ENCODE data around the gene SP2. TPM values are rescaled to one million over a fixed set of nuclear protein-coding genes. Genes with fewer than 3 reads are reported as not detected.

SP2 gene
- total RNA-seq, 1 experiment from 2014 or later = 1.2 TPM

DNA sequence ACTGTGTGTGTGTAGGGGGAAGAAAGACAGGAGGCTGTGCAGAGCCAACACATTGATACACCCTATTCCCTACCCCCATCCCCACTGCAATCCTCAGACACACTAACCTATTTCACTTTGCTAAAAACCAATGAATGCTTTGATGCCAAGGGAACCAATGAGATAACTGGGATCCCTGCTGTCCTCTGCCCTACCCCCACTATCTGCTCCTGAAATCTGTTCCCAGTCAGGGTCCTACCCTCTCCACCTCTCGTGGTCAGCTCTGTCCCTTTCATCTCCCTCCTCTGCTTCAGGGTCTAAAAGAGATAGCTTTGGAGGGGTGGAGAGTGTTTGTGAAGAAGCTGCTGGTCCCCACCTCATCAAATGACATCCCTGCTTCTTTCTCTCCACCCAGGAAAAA is 26.0 kb upstream of the SP2 start:
- DNase-seq (ENCODE audit: low spot score) = no peak

DNA sequence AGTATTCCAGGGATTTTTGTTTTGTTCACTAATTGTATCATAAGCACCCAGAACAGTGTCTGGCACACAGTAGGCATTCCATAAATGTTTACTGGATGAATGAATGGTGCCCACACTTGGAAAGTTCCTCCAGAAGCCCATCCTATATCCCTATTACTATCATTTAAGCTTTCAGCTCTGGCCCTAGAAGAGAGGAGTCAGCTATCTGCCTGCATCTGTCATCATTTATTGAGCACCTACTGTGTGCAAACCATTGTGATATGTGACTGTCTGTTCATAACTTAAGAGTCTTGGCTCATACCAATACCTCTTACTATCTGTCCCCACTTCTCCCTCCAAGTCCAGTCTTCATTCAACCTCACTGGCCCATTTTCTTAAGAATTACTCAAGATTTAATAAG is 25.0 kb upstream of the SP2 start:
- DNase-seq (ENCODE audit: low spot score) = no peak

DNA sequence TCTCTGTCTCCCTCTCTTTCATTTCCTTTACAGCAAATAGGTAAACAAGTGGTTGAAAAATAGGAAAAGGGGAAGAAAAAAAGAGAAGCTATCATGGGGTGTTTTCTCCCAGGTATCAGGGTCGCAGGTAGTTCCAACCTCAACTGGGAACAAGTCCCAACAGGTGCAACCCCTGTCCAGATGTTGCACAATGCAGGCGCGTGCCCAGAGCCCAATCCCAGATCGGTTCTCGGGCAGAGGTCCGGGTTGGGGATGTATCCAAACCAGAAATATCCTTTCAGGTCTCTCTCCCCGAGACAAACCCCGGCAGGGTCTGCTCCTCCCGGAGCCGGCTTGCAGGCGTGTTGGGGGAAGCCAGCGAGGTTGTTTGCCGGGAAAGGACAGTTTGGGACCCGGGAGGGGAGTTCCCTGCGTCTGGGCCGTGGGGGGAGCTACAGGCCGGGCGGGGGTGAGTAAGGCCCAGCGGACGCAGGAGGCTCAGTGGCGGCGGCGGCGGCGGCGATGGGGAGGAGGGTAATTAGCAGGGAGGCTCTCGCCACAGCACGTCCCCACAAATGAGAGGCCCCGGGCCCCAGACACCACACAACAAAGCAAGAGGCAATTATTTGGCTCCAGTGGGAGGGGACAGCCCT is 23.9 kb upstream of the SP2 start:
- no peak for DNase-seq (ENCODE audit: low spot score)

DNA sequence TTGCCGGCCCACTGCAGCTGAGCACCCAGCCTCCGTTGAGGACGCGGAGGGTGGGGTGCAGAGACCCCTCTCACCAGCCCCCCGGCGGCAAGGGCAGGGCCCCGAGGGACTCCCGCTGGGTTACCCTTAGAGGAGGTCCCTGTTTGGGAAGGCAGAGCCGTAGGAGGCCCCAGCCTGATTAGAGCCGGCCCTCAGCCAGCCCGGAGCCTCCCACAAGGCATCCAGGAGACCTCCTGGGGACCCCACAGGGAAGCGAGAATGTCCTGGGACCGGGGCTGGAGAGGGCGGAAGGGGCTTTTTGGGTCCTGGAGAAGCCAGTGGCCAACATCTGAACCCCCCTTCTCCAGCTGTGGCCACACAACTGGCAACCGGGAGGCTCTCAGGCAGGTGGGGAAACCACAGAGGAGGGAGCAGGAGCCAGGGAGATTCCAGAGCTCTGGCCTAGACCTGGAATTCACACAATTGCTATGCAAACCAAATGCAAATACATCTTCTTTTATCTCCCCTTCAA is 23.3 kb upstream of the SP2 start:
- DNase-seq (ENCODE audit: low spot score) = peak; percentile 21

DNA sequence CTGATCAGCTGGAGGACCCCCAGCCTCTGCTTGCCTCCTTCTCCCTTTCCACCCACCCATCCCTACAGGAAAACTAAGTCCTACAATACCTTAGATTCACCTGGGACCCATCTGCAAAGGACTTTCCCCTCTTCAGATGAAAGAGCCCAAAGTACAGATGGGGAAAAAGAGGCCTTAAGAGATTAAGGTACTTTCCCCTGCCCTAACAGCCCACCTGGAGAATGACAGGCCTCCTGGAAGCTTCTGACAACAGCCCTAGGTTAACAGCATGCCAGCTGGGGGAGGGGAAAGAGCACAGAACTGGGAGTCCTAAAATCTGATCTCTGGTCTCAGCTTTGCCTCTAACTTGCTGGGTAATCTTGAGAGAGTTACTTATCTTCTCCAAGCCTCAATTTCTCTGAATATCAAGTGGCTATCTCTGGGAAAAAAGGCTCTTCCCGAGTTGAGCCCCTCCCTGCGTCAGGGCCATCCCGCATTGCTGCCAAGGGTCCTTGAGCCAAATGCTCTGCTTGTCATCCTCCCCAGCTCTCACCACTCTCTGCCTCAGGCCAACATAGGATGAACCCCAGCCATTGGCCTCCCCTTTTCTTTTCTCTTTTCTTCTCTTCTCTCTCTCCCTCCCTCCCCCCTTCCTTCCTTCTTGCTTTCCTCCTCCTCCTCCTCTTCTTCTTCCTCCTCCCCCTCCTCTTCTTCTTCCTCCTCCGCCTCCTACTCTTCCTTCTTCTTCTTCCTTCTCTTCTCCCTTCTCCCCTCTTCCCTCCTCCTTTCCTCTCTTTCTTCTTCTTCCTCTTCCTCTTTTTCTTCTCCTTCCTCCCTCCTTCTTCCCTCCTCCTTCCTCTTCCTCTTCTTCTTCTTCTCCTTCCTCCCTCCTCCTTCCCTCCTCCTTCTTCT is 22.6 kb upstream of the SP2 start:
- no peak for DNase-seq (ENCODE audit: low spot score)

DNA sequence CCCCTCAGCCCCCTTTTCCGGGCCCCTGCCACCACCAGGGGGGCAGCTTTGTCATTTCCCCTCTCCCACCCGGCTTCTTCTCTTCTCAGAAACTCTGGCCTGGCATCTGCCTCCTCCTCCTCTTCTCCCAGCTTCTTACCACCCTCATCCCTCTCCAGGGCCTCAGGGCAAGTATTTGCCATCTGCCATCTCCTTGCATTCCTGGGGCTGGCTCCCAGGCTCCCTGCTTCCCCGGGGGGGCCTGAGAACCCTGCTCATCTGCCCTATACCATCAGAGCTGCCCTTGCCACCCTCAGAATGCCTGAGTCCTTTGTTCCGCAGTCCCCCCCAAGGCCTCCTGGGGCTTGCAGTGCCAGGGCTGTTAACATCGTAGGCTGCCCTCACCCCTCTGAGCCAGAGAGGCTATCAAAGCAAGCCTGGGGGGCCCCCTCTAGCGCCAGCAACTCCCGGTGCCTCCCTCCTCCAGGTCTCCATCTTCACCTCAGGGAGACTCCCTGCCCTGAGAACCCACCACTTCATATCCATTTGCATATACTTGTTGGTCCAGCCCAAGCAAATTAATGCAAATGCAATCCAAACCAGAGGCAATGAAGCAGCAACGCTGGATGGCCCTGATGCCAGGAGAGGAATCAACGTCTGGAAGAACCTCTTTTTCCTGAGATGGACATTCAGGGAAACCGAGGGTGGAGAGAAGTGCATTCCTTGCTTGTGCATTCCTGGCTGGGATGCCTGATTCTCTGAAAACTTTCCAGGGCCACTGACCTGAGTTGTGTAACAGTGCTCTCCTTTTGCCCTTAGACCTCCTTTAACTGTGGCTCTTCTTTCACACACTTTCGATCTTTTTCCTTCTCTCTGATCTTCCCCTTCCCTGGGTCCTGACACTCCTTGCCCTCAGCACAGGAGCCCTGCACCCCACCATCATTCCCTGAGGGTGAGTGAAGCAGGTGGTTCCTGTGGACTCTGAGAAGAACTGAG is 20.7 kb upstream of the SP2 start:
- no peak for DNase-seq (ENCODE audit: low spot score)

DNA sequence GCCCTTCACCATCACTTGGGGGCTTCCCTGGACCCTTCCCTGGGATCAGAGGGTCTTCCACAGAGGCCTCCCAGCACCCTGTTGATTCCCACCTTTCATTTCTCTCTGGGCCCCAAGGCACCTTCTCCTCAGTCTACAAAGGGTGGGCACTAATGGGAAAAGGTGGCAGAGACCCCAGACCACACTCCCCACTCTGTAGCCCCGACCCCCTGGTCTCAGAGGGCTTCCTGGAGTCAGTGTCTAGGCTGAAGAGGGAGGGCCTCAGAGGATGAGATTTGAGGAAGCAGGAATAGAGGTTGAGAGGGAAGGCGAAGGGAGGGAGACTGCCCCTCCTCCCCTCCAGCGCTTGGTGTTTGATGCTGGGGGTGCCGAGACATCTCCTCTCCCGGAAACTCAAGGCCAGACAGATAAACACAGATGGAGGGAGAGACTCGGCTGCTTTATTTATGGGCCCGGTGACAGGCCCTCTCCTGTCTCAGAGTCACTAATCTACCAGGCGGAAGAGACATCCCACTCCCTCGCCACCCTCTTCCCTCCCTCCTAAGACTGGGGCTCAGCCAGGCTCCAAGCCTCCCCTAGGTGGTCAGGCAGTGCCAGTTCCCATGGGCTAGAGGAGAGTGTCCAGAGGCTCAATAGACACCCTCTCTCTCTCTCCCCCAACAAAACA is 18.5 kb upstream of the SP2 start:
- no peak for DNase-seq (ENCODE audit: low spot score)

DNA sequence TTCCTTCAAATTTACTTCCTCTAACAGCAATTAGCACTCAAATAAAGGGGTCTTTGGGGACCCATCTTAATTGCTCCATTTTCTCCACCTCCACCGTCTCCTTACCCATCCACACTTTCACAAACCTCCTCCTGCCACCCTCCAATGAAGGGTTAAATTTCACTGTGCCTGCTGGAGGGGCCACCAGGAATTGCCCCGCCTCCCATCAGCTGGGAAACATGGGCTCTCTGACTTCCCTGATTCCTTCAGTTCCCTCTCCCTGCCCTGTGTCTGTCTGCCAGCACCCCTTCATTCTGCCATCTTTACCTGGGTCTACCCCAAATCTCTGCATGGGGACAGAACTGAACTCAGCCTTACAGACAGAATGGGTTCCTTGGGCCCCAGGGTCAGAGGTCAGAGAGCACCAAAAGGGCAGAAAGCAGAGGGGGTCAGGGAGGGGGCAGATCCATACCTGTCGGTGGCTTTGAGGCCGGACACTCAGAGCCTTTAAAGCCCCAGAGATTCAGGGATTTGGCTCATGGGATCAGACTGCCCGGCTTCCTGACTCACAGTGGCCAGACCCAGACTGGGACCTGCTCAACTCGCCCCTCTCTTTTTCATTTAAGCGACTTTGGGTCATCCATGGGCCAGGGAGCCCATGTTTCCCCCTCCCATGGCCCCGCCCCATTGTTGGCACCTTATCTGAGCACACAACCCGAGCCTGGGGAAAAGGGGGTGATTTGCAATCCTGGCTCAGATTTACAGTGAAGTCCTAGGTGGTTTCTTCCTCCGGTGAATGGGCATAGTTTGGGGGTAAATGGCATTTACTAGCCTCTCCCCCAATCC is 17.6 kb upstream of the SP2 start:
- no peak for DNase-seq (ENCODE audit: low spot score)

DNA sequence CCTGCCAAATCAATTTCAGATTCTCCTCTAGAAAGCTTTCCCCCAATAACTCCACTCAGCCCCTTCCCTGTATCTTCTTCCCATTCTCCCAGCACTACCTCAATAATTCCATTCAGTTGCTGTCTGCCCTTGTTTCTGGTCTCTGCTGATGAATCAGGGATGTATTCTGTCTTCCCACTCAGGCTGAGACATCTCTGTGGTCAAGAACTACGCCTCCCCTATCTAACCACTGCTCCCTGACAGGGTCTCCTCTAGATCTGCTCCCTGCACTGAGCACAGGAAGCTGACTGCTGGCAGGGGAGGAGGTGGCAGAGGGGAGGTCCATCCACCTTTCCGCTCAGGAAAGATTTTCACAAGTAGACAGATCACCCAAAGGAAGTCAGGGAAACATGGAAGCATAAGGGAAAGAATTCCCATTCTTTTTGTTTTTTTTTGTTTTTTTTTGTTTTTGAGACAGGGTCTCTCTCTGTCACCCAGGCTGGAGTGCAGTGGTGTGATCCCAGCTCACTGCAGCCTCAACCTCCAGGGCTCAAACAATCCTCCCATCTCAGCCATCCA is 16.9 kb upstream of the SP2 start:
- DNase-seq (ENCODE audit: low spot score) = peak; percentile 48

DNA sequence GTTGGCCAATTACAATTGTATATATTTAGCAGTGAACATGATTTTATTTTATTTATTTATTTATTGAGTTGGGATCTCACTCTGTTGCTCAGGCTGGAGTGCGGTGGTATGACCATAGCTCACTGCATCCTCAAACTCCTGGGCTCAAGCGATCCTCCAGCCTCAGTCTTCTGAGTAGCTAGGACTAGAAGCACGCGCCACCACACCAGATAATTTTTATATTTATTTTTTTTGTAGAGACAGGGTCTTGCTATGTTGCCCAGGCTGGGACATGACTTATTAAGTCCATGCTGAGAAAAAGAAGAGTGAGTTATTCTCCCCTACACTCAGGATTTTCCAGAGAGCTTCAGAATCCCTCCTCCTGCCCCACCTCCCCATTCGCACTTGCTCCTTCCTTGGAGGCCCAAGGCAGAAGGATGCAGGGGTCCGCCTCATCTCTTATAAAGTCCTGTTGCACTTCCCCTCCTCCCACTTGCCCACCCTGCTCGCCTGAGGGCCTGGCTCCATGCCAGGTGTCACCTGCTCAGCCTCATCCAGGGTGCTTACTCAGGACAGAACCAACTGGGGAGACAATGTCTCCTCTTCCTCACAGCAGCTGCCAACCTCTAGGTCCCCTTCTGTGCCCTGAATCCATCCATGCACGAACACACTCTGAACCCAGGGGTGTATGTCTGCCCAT is 16.1 kb upstream of the SP2 start:
- no peak for DNase-seq (ENCODE audit: low spot score)

DNA sequence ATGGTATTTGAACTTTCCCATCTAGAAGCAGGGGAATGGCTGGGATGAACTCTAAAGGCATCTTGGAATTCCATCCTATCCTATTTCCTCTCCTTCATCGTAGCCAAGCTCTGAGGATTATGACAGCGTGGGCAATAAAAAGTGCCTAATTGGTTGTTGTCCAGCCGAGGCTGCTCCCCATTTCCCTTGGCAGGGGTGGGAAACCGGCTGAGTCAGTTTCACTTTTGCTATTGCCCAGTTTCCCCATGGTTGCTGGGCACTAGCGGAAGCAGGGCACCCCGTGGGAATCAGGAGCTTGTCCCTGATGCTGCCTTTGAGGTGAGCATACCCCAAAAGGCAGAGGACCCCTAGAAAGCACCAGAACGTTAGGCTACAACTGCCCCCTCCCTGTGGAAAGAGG is 13.8 kb upstream of the SP2 start:
- DNase-seq (ENCODE audit: low spot score) = peak; percentile 69

DNA sequence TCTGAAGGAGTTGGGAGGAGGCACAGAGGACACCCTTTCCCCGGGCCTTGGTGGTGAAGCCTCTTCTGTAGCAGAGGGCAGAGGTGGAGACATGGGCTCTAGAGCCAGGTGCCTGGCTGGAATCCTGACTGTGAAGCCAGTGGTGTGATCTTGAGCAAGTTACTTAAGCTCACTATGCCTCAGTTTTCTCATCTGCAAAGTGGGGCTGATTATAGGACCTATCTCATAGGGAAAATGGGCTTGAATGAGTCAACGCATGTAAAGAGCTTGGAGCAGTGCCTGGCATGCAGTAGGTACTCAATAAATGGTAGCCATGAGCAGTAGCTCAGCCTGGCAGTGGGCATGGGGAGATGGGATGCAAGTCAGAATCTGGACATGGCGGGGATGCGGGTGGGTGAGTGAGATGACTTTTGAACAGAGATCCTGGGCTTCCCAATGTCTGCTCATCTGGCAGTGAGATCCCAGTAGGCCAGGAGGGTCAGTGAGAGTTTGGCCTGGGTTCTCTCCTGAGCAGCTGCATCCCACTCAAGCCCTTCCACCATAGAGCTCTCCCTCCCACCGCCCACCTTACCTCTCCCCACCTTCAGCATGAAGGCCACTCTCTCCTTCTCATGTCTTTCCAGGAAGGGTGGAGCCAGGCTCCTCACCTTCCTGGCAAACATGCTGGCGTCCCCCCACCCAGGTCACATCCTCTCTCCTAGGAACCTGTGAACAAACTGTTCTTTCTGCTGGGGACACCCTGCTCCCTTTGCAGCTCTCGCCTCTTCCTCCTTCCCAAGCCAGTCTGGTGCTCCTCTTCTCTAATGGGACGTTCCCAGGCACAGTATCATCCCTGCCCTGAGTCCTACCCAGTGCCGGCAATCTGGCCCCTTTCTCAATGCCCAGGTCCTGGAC is 13.1 kb upstream of the SP2 start:
- DNase-seq (ENCODE audit: low spot score) = no peak

DNA sequence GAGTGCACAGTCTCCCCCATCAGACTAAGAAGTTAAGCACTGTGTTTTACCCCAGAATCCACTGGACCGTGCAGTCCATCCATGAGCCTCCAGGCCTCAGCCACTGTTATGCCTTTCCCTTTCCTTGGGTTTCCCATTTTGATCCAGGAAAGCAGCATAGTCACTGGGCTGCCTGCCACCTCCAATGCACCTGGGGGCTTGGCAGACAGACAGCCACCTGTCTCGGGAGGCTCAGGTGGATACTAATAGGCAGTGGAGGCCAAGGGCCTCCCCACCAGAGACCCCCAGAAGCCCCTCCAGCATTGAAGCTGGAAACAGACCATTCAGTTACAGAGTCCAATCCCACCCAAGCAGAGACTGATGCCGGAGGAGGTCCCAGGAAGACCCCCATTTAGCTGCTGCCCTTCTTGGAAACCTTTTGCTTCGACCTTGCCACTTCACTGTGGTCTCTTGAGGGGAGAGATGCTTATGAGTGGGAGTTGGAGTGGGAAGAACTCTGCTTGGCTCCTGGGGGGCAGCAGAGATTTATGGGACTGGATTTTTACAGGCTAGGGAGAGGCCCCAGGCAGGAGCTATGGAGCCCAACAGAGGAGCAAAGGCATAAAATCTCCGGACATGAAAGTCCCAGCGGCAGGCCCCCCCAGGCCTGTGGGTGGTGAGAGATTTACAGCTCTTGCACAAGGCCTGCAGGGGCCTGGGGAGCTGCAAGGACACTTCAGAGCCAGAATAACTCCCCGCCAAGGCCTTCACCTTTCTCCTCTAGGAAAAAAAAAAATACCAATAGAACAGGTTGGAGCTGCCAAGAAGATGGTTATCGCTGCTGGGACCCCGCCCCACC is 12.2 kb upstream of the SP2 start:
- no peak for DNase-seq (ENCODE audit: low spot score)

DNA sequence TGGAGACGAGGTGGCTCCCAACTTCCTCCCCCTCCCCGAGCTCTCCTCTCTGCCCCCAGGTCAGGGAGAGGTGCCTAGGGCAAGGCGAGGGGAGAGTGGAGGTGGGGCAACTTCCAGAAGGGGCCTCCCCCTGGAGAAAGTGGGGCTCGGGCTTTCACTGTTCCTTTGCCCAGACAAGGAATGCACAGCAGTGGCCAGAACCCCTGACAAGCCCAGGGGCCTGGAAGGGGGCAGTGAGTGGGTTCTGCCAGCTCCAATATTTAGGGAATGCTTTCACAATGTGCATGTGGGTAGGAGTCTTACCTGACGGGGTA is 11.7 kb upstream of the SP2 start:
- no peak for DNase-seq (ENCODE audit: low spot score)

DNA sequence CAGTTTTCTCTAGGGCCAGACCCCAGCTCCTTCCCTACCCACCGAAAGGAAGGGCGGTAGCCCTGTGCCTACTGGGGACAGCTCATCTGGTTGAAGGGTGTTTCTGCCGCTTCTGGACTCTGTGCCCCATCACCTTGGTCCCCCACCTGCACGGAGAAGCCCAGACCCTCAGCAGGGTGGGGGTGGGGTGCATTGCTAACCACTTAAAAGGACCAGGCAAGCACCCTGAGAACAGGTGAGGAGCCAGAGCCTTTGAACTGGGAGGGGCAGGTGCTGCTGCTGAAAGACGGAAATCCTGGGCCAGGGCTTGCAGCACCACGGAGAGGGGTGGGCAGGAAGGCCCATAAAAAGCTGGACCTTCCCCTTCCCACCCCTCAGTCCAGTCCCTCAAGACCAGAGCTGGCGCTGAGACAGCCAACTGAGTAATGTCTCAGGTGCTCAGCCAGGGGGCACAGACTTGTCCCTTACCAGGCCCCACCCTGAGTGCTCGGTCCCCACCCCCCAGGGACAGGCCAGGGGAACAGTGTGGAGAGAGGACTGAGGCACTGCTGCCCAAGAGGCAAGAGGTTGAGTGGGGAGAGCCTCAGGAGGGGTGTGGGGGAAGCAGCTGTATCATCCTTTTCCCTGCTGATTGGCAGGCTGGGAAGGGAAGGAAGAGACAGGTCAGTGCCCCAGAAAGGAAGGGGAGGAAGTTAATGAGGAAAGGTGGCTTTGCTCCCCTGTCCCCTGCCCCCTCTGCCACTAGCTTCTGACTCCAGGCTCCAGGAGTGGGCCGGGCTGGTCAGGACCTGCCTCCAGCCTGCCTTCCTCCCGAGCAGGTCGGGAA is 10.9 kb upstream of the SP2 start:
- DNase-seq (ENCODE audit: low spot score) = no peak

DNA sequence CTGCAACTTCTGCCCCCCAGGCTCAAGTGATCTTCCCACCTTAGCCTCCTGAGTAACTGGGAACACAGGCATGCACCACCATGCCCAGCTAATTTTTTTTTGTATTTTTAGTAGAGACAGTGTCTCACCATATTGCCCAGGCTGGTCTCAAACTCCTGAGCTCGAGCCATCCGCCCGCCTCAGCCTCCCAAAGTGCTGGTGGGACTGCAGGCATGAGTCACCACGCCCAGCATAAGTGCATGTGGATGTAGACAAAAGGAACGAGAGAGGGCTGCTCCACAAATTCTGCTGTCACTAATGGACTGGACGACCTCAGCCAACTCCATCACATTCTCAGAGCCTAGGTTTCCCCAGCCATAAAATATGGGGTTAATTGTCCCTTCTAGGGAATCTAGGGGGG is 7.7 kb upstream of the SP2 start:
- DNase-seq (ENCODE audit: low spot score) = no peak

Measured in A172 (cell line).